ENCODE results near the gene PIP4K2B.

PIP4K2B gene

GRCh38 chr17:38743556-38744171 is 55.7 kb downstream of the PIP4K2B start:
- peak; percentile 47 for DNase-seq (ENCODE audit: low spot score)

- DNase-seq (ENCODE audit: low spot score) = peak; percentile 49
These were observed 56.7 kb downstream of the PIP4K2B start for GRCh38 chr17:38742411-38743308.

- peak; percentile 47 for DNase-seq (ENCODE audit: low spot score)
These were observed 57.4 kb downstream of the PIP4K2B start for GRCh38 chr17:38741921-38742410.

GRCh38 chr17:38741461-38741860 is 57.9 kb downstream of the PIP4K2B start:
- DNase-seq (ENCODE audit: low spot score) = no peak

GRCh38 chr17:38740806-38741205 is 58.5 kb downstream of the PIP4K2B start:
- no peak for DNase-seq (ENCODE audit: low spot score)

DNA sequence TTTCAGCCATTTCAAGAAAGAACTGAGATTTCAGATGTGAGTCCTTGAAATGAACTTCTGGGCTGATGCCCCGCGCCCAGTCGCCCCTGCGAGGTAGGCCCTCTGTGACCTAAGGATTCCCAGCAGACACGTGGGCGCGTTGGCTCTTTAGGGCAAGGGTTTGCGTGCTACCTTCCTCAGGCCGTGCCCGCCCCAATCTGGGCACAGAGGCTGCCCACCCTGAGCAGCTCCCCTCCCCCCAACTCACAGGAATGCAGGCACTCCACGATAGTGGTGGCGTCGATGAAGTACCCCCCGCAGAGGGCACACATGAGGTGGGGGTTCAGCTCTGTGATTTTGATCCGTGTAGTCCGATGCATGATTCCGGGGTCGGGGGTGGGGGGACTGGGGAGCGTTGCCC is 59.3 kb downstream of the PIP4K2B start:
- no peak for DNase-seq (ENCODE audit: low spot score)

- no peak for DNase-seq (ENCODE audit: low spot score)
These were observed 60.1 kb downstream of the PIP4K2B start for GRCh38 chr17:38739305-38739704.

DNA sequence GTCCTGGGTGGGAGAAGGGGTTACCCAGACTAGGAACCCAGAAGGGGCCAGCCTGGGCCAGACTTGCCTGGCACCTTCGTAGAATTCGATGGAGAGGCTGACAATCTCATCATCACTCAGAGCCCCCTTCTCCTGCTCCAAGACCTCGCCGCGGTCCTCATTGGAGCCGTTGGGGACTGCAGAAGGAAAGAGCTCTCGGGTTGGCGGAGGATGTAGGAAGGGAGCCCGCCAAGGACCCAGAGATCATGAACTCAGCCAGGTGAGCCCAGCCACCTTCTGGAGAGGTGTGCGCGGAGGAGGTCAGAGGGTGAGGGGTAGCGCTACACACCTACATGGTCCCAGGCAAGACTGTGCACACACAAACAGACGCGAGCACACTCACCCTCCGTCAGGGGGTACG is 60.7 kb downstream of the PIP4K2B start:
- DNase-seq (ENCODE audit: low spot score) = no peak

DNA sequence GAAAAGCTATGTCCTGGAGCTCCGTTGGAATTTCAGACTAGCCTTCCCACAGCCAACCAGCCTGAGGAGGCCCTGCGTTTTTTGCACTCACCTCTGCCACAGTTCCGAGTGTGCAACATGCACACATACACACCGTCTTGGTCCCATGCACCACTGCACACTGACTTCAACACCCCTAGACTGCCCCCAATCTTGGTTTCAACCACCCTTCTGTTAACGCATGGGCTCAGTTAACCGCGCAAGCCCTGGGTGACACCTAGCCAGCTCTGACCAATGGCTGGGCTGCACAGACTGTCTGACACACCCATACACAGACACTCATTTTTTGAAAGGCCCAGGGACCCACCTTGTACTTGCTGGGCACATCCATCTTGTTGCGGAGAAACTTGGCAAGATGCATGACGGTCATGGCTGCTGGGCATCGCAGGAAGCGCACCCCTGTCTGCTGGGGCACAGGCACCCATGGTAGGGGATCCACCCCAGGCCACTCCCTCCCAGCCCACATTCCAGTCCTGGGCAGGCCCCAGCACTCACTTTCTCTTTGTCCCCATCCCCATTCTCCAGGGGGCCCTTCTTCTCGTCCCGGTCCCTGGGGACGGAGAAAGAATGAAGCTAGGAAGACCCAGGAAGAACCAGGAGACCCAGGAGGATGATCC is 61.2 kb downstream of the PIP4K2B start:
- DNase-seq (ENCODE audit: low spot score) = no peak

DNA sequence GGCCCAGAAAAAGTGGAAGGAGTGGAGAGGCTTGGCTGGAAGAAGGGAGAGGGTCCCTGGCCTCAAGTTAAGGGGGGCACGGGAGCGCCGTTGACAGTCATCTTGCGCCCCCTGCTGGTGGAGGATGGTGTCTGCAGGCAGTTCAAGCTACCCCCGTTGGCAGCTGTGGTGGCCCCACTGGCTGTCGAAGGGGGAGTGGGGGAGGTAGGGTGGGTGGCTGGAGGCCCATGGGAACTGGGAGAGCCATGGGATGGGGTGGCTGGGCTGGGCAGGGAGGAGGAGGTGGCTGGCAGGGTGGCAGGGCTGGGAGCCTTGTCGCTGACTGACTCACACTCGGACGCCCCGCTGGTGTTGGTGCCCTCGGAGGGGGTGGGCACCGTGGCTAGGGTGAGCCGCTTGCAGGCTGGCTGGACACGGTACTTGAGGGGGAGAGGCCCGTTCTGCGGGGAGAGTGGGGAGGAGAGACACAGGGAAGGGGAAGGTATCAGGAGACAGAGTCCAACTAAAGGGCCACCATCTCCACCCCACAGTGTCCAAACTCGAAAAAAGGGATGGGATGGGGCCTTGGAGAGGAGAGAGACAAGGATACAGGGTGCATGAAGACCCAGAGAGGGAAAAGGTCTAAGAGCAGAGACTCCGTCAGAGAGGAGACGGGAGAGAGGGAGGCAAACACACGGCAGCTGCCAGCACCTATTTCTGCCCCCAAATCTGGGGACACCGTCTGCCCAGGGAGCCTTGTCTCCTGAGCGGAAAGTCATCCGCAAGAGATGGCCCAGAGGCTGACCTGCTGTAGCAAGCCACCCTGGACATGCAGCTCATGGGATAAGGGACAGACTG is 64.0 kb downstream of the PIP4K2B start:
- peak; percentile 90 for DNase-seq (ENCODE audit: low spot score)

- DNase-seq (ENCODE audit: low spot score) = no peak
These were observed 65.1 kb downstream of the PIP4K2B start for GRCh38 chr17:38733982-38734973.

DNA sequence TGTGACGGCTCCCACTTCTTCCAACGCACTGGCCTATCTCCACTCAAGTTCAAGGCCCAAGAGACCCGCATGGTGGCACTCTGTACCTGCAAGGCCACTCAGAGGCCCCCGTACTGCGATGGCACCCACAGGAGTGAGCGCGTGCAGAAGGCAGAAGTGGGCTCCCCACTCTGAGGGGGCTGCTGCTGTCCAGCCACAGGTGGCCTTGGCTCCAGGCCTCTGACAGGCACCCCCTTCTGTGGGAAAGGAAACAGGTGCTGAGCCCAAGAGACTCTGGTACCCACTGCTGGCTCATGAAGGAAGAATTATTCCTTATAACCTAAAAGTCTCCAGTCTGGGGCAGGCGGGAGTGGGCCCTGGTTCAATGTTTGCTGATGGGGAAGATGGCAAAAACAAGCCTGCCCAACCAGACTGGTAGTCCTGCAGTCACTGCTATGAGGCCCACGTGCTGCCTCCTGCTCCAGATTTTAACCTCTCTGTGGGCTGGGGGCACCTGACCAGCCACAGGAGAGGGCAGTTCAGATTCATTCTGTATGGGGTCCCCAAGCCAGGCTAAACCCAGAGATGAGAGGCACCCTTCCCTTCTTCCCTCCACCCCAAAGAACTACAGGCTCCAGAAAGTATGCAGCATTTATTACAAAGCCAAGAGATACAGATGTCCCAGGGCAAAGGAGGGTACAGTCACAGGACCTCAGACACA is 65.9 kb downstream of the PIP4K2B start:
- DNase-seq (ENCODE audit: low spot score) = no peak

DNA sequence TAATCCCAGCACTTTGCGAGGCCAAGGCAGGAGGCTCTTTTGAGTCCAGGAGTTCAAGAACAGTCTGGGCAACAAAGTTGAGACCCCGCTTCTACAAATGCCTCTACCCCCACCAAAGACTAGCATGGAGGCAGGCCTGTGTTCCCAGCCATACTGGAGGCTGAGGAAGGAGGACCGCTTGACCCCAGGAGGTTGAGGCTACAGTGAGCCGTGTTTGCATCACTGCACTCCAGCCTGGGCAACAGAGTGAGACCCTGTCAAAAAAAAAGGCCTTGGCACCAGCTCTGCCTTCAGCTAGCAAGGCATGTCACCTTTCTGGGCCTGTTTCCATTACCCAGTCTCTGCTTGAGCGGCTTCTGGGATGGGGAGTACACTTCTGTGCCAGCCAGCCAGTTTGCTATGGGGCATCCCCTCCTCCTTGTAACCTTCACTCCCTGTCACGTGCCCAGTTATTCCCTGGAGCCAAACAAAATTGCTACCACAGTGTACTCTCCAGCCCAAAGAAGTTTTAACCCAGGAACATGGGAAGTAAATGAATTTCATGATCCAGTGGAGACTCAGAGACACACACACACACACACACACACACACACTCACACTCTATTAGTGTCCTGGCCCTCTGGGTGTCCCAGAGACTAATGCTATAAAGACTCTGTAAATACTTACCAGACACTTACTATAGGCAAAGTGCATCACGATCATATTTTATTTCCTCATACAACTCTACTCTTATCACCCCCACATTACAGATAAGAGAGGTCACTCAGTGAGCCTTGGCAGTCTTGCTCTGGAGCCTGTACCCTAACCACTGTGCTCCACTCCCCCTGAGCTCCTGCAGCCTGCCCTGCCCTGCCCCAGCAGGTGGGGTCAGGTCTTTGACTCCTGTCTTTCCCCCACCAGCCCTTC is 66.7 kb downstream of the PIP4K2B start:
- no peak for DNase-seq (ENCODE audit: low spot score)

DNA sequence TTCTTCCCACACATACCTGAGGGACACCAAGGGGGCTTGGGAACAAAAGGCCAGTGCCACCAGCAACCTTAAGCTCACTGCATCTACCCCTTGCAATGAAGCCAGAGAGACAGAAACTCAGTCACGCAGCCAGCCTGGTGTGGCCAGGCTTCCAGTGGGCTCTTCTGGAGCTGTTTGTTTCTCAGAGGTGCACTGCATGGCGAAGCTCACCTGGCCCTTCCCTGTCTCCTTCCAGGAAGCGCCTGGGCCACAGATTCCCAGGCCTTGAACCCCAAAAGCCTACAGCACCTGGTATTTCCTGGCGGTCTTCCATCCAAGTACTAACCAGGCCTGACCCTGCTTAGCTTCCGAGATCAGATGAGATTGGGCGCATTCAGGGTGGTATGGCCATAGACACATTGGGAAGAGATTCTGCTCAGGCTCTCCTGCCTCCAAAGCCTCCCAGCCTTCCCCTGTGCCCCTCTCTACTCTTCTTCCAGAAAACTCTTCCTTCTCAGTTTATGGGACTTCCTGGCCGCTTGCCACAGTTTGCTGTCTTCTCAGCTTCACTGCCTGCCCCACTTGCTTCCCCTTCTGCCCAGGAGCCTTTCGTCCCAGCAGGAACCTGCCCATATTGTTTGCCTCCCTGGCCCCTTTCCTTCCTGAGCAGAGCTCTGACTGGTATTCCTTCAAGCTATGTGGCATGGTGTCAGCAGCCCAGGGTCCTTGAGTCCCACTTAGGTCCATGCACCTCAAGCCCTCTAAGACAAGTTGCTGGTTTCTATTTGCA is 67.6 kb downstream of the PIP4K2B start:
- no peak for DNase-seq (ENCODE audit: low spot score)

DNA sequence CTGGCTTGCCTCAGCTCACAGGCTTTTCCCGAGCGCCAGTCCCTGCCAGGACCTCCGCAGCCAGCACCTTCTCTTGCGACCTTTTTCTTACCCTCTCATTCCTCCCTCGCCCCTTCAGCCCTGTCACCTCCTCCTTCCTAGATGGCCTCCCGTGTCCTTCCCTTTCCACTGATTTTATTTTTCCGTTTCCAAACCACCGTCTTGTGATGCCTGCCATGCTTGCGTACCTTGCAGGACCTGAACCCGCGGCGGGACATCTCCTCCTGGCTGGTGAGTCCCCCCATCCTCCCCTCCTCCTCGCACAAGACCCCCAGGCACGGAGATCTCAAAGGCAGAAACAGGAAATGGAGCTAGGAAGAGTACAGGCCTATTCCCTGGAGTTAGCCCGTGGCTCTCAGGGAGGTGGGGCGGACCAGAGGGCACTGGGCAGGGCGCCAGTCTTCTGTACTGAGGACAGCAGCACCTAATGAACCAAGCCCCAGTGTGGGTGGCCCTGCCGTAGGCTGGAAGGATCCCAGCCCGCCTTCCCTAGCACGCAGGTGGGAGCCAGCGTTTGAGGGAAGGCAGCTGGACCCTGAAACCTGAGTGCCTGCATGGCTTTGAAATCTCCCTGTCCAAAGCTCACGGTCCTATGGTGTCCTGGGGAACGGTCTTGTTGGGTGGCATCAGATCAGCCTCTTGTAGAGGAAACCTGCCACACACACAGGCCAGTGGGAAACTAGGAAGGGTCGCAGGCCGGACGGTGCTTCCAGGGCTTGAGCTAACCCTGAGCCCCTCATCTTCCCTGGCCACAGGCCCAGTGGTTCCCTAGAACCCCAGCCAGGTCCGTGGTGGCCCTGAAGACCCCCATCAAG is 68.6 kb downstream of the PIP4K2B start:
- no peak for DNase-seq (ENCODE audit: low spot score)

DNA sequence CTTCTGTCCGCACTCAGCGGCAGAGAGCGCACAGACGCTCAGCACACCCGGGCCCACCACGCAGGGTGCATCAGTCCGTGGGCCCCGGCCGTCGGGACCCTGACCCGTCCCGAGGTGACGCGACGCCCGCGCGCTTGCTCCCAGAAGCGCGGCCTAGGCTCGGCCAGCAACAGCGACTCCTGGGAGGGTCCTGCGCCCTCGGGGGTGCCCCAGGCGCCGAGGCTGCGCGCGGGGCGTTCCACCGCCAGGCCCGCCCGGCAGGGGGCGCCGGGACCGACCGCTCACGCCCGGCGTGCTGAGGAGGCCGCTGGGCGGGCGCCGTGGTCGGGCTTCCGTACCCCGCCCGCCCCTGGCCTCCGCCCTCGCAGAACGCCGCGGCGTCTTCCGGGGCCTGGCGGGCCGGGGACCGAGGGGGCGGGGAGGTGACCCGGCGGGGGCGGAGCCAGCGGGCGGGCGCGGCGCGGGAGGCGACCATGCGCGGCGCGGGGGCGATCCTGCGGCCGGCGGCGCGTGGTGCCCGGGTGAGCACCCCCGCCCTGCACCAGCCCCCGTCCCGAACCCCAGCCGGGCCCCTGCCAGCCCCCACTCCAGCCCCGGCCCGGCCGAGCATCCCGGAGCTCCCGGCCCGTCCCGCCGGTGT is 69.3 kb downstream of the PIP4K2B start, which contains the start of gene CISD3:
Gene CISD3, plus strand, starts transcription at position 456 of the 640 bp plus-strand sequence. Its CDS starts 18 bp downstream, at position 474.
- peak; percentile 91 for DNase-seq (ENCODE audit: low spot score)

Data from ecto neural progenitor cell (in vitro differentiated cells).